Glutamatergic neuron (in vitro differentiated cells): ENCODE results near the gene OGA. TPM values are rescaled to one million over a fixed set of nuclear protein-coding genes. Genes with fewer than 3 reads are reported as not detected.

Experiments used
- DNase-seq: peaks from one replicate; pipeline ENCODE4 v3.0.0; 2022
- H3K27ac Mint-ChIP-seq: one replicate; pipeline ENCODE4 v1.8.0; 2020; ENCODE audit warnings: mild to moderate bottlenecking, mixed read lengths, inconsistent platforms; ENCODE audit not compliant: unreplicated experiment
- H3K27me3 Mint-ChIP-seq: one replicate; pipeline ENCODE4 v1.8.0; 2020; ENCODE audit warnings: mild to moderate bottlenecking, moderate library complexity, mixed read lengths, inconsistent platforms; ENCODE audit not compliant: unreplicated experiment
- H3K36me3 Mint-ChIP-seq: one replicate; pipeline ENCODE4 v1.8.0; 2020; ENCODE audit warnings: mild to moderate bottlenecking, mixed read lengths, inconsistent platforms; ENCODE audit not compliant: unreplicated experiment
- H3K4me1 Mint-ChIP-seq: one replicate; pipeline ENCODE4 v1.8.0; 2020; ENCODE audit warnings: mild to moderate bottlenecking, low read depth, mixed read lengths, inconsistent platforms; ENCODE audit not compliant: unreplicated experiment
- H3K4me3 Mint-ChIP-seq: one replicate; pipeline ENCODE4 v1.8.0; 2020; ENCODE audit warnings: mild to moderate bottlenecking, mixed read lengths, inconsistent platforms; ENCODE audit not compliant: unreplicated experiment
- H3K9me3 Mint-ChIP-seq: one replicate; pipeline ENCODE4 v1.8.0; 2020; ENCODE audit warnings: mild to moderate bottlenecking, moderate library complexity, mixed read lengths, inconsistent platforms; ENCODE audit not compliant: unreplicated experiment
- total RNA-seq: library from RNA; stranded (reverse); fragmentation: NEBNext Ultra II Directional; extraction: Animal tissue kit (Norgen Biotek cat#: 25700); gene quantifications from one replicate; pipeline ENCODE4 v1.2.1, GENCODE V29; 2021; ENCODE audit not compliant: unreplicated experiment
- TF ChIP-seq, protein P1 (sequence below): fragments of 200-600 bp; sonication (generic); IDR thresholded peaks from one replicate; pipeline ENCODE4 v1.5.0; 2021; ENCODE audit not compliant: partially characterized antibody, unreplicated experiment

OGA gene
- total RNA-seq, 1 donor from 2014 or later = 277 TPM

- TF ChIP-seq, protein P1, sequence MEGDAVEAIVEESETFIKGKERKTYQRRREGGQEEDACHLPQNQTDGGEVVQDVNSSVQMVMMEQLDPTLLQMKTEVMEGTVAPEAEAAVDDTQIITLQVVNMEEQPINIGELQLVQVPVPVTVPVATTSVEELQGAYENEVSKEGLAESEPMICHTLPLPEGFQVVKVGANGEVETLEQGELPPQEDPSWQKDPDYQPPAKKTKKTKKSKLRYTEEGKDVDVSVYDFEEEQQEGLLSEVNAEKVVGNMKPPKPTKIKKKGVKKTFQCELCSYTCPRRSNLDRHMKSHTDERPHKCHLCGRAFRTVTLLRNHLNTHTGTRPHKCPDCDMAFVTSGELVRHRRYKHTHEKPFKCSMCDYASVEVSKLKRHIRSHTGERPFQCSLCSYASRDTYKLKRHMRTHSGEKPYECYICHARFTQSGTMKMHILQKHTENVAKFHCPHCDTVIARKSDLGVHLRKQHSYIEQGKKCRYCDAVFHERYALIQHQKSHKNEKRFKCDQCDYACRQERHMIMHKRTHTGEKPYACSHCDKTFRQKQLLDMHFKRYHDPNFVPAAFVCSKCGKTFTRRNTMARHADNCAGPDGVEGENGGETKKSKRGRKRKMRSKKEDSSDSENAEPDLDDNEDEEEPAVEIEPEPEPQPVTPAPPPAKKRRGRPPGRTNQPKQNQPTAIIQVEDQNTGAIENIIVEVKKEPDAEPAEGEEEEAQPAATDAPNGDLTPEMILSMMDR = no peak
- DNase-seq = no peak
- Mint-ChIP-seq H3K4me3 (no peak overlapping the region), H3K9me3 (peaks cover 10% of the 10 kb centered on the region), H3K27me3 (peaks cover 13% of the 10 kb centered on the region), H3K27ac (peak overlapping the region; percentile 28), H3K36me3 (no peaks in the 10 kb centered on the region), H3K4me1 (peaks cover 14% of the 10 kb centered on the region)
Measured at GRCh38 chr10:101785801-101786200, 32.4 kb downstream of the OGA start.

DNA sequence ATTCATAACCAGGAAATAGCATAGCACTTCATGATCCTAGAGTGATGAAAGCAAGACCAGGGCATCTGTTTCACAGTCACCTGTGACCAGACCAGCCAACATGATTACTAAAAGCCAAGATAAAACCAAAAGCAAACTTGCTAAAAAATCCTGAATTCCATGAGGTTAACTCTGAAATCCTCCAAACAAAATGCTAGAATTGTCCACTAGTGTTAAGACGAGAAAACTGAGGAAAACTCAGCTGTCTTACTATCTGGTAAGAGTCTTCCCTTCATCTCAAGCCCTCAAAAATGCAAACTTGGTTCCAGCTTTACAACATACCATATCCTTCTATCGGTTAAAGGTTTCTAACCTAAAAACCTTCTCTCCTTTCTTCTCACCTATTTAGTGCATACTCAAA is 33.7 kb downstream of the OGA start:
- peaks cover 15% of the 10 kb centered on the region for H3K27me3 Mint-ChIP-seq
- peaks cover 17% of the 10 kb centered on the region for H3K4me1 Mint-ChIP-seq
- peak overlapping the region; percentile 28 for H3K4me3 Mint-ChIP-seq
- DNase-seq = no peak
- TF ChIP-seq, protein P1 = no peak
- H3K27ac Mint-ChIP-seq = no peak overlapping the region
- peaks cover 13% of the 10 kb centered on the region for H3K9me3 Mint-ChIP-seq
- H3K36me3 Mint-ChIP-seq = no peaks in the 10 kb centered on the region

GRCh38 chr10:101783736-101784118 is 34.5 kb downstream of the OGA start:
- TF ChIP-seq, protein P1 = no peak
- Mint-ChIP-seq H3K27ac (peak overlapping the region; percentile 76), H3K4me3 (peak overlapping the region; percentile 98), H3K36me3 (no peaks in the 10 kb centered on the region), H3K27me3 (peaks cover 16% of the 10 kb centered on the region), H3K4me1 (peaks cover 20% of the 10 kb centered on the region), H3K9me3 (peaks cover 15% of the 10 kb centered on the region)
- DNase-seq = no peak

- peak; percentile 92 for DNase-seq
- H3K9me3 Mint-ChIP-seq = peaks cover 16% of the 10 kb centered on the region
- H3K36me3 Mint-ChIP-seq = no peaks in the 10 kb centered on the region
- peaks cover 21% of the 10 kb centered on the region for H3K4me1 Mint-ChIP-seq
- TF ChIP-seq, protein P1 = no peak
- H3K27ac Mint-ChIP-seq = peak within 1 kb of the TSS; percentile 76
- H3K4me3 Mint-ChIP-seq = peak within 1 kb of the TSS; percentile 98
- H3K27me3 Mint-ChIP-seq = peaks cover 17% of the 10 kb centered on the region
Measured at GRCh38 chr10:101782811-101783735, 35.2 kb downstream of the OGA start, which contains the start of gene NPM3. NPM3 (minus strand) TSS chr10:101783446; CDS start chr10:101783390, 56 bp downstream.
